C4-2B (cell line): ENCODE data around the gene KIAA0930.

Experiments
- CTCF ChIP-seq: fragments of 450-650 bp; conservative IDR thresholded peaks from 2 replicates; pipeline ENCODE4 v1.5.1; 2017; ENCODE audit warnings: mild to moderate bottlenecking
- ZFX ChIP-seq: fragments of 450-650 bp; IDR thresholded peaks from 2 replicates; pipeline ENCODE4 v1.6.1; 2017

- no peak for TF ChIP-seq CTCF
- TF ChIP-seq ZFX, result no peak
Observed at GRCh38 chr22:45210174-45210573, 30.5 kb downstream of the KIAA0930 start.
